Activated CD4-positive, alpha-beta T cell treated with anti-CD3 and anti-CD28 coated beads, Interleukin-2, amount 10 ng/mL, durations not matched to agents 7 days and 5 days (primary cell): ENCODE data around the gene TMEM269. TPM values are rescaled to one million over a fixed set of nuclear protein-coding genes. Genes with fewer than 3 reads are reported as not detected.
A peak's percentile ranks its signal among the peaks of the same experiment; 100 is the strongest.

ENCODE experiments used
- CTCF ChIA-PET: fragments of 350-600 bp; sonication (Branson Sonifier 250); formaldehyde crosslinking; loops from one replicate; lab custom pipeline; 2021; ENCODE audit warnings: antibody characterized with exemption; lab: Charles Lee
- POLR2A ChIA-PET: fragments of 350-600 bp; sonication (Branson Sonifier 250); formaldehyde crosslinking; loops from one replicate; lab custom pipeline; 2021; ENCODE audit warnings: antibody characterized with exemption; lab: Charles Lee
- DNase-seq: peaks from one replicate; pipeline ENCODE4 v3.0.0-alpha.2; 2020
- H3K27ac Mint-ChIP-seq: one replicate; pipeline ENCODE4 v1.8.0; 2021; ENCODE audit warnings: mild to moderate bottlenecking, moderate library complexity, mixed read lengths
- H3K27me3 Mint-ChIP-seq: one replicate; pipeline ENCODE4 v1.8.0; 2021; ENCODE audit warnings: mixed read lengths
- H3K36me3 Mint-ChIP-seq: one replicate; pipeline ENCODE4 v1.8.0; 2021; ENCODE audit warnings: low read depth, mixed read lengths
- H3K4me1 Mint-ChIP-seq: one replicate; pipeline ENCODE4 v1.8.0; 2021; ENCODE audit warnings: mixed read lengths
- H3K4me3 Mint-ChIP-seq: one replicate; pipeline ENCODE4 v1.8.0; 2021; ENCODE audit warnings: mild to moderate bottlenecking, moderate library complexity, mixed read lengths
- H3K9me3 Mint-ChIP-seq: one replicate; pipeline ENCODE4 v1.8.0; 2021; ENCODE audit warnings: mixed read lengths
- total RNA-seq, 2 experiments: library from RNA; stranded (reverse); gene quantifications; one replicate each; pipeline ENCODE4 v1.2.3, GENCODE V29; 2021

TMEM269 gene
- total RNA-seq, 2 experiments from 2014 or later: 0.21 to 0.25 TPM

DNA sequence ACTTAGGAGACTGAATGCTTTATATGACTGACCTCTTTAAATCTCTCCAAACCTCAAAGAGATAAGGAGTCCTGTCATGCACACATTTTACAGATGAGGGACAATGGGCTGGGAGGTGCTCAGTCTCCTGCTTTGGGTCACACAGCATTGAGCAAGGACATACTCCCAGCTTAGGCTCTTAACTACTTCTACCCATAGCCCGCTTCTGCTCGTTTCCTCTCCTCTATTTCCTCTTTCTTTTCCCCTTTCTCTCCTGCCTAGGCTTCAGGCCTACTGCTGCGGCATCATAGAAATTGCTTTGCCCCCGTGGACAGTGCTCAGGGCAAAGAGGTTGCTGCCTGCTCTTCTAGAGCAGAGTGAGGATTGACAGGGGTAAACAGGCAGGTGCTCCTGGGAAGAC is 49.2 kb downstream of the TMEM269 start:
- POLR2A ChIA-PET: no interaction called here
- no peak overlapping the region for H3K27ac Mint-ChIP-seq
- no peaks in the 10 kb centered on the region for H3K36me3 Mint-ChIP-seq
- H3K4me1 Mint-ChIP-seq: no peaks in the 10 kb centered on the region
- CTCF ChIA-PET: interaction anchor here (1.6 to 3.0 kb wide), 3 partner anchors 10 to 13 kb away, joined by 3 to 17 read pairs (median 4); partner anchors contain the start of gene ZNF691
- no peaks in the 10 kb centered on the region for H3K9me3 Mint-ChIP-seq
- no peak overlapping the region for H3K4me3 Mint-ChIP-seq
- H3K27me3 Mint-ChIP-seq: no peaks in the 10 kb centered on the region
- DNase-seq: no peak

GRCh38 chr1:42834803-42835202 is 50.0 kb downstream of the TMEM269 start:
- Mint-ChIP-seq H3K27me3 (no peaks in the 10 kb centered on the region), H3K36me3 (no peaks in the 10 kb centered on the region), H3K9me3 (no peaks in the 10 kb centered on the region), H3K4me3 (no peak overlapping the region), H3K4me1 (no peaks in the 10 kb centered on the region), H3K27ac (no peak overlapping the region)
- ChIA-PET CTCF (interaction anchor here (1.6 to 3.0 kb wide), 3 partner anchors 9 to 19 kb away, joined by 3 to 17 read pairs (median 4); partner anchors contain the start of gene ZNF691), POLR2A (no interaction called here)
- DNase-seq: no peak

DNA sequence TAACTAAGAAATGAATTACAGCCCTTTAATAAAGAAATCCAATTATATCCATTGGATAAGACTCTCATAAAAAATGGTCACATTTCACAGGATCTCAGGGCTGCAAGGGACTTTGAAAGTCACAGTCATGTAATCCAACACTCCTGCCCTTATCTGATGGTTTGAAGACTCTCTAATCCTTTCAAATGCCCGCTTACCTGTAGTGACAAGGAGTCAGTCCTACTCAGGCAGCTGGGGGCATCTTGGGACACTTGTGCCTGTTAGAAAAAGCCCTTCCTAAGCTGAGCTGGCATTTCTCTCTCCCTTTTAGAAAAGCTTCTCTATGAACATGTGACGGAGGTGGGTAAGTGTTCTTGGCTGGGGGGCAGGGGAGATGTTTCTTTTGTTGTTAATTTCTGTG is 50.6 kb downstream of the TMEM269 start:
- ChIA-PET POLR2A (interaction anchor here (0.9 kb wide), 1 partner anchor 11 kb away, joined by 3 read pairs; the partner anchor contains the start of gene ZNF691), CTCF (interaction anchor here (1.6 to 3.0 kb wide), 3 partner anchors 8 to 19 kb away, joined by 3 to 17 read pairs (median 4); partner anchors contain the start of gene ZNF691)
- H3K36me3 Mint-ChIP-seq: no peaks in the 10 kb centered on the region
- no peaks in the 10 kb centered on the region for H3K9me3 Mint-ChIP-seq
- no peaks in the 10 kb centered on the region for H3K27me3 Mint-ChIP-seq
- H3K27ac Mint-ChIP-seq: no peak overlapping the region
- no peak for DNase-seq
- H3K4me1 Mint-ChIP-seq: no peaks in the 10 kb centered on the region
- no peak overlapping the region for H3K4me3 Mint-ChIP-seq

- no peaks in the 10 kb centered on the region for H3K36me3 Mint-ChIP-seq
- no peak overlapping the region for H3K27ac Mint-ChIP-seq
- no peak for DNase-seq
- no peaks in the 10 kb centered on the region for H3K4me1 Mint-ChIP-seq
- H3K27me3 Mint-ChIP-seq: no peaks in the 10 kb centered on the region
- ChIA-PET POLR2A (no interaction called here), CTCF (interaction anchor here (2.0 kb wide), 1 partner anchor 9 kb away, joined by 8 read pairs; the partner anchor contains the start of gene ZNF691)
- no peaks in the 10 kb centered on the region for H3K9me3 Mint-ChIP-seq
- H3K4me3 Mint-ChIP-seq: no peak overlapping the region
Measured at GRCh38 chr1:42837709-42838108, 52.9 kb downstream of the TMEM269 start.

DNA sequence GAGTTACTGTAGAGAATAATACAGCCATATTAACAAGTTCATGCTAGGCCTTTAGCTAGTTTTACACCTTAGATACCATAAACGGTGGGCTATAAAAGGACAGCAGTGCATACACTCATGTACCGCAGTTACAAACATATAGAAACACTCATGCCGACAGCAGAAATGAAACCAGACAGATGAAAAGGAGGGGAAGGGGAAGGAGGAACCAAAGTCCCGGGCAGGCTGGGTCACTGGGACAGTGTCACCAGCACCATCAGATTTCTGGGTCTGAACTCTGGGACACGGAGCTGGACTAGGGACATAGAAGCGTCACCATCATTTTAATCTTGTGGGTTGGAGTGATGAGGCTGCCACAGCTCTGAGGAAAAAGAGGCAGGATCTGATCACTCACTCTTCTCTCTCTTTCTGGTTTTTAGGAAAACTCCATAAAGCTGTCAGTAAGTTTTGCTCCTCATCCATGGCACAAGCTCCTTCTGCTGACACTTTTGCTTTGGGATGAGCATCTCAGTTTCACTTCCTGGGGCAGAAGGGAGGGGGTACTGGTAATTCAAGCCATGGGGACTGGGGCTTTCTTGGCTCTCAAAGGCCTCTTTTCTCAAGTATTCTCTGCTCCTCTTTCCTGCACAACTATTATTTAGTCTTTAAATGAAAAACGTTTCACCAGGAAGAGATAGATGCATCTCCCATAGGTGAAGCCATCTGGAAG is 53.8 kb downstream of the TMEM269 start:
- no peak overlapping the region for H3K4me3 Mint-ChIP-seq
- H3K36me3 Mint-ChIP-seq: no peaks in the 10 kb centered on the region
- no peaks in the 10 kb centered on the region for H3K9me3 Mint-ChIP-seq
- no peaks in the 10 kb centered on the region for H3K4me1 Mint-ChIP-seq
- no peak for DNase-seq
- ChIA-PET POLR2A (no interaction called here), CTCF (interaction anchor here (0.7 to 2.0 kb wide), 3 partner anchors 8 to 26 kb away, joined by 3 to 8 read pairs (median 3); partner anchors contain the start of gene ZNF691)
- no peaks in the 10 kb centered on the region for H3K27me3 Mint-ChIP-seq
- H3K27ac Mint-ChIP-seq: no peak overlapping the region

GRCh38 chr1:42841010-42841409 is 56.2 kb downstream of the TMEM269 start:
- no peaks in the 10 kb centered on the region for H3K9me3 Mint-ChIP-seq
- ChIA-PET POLR2A (no interaction called here), CTCF (interaction anchor here (0.9 kb wide), 1 partner anchor 78 kb away, joined by 3 read pairs; no protein-coding TSS in a partner anchor)
- H3K27me3 Mint-ChIP-seq: no peaks in the 10 kb centered on the region
- no peak overlapping the region for H3K27ac Mint-ChIP-seq
- H3K4me3 Mint-ChIP-seq: no peak overlapping the region
- no peak for DNase-seq
- H3K4me1 Mint-ChIP-seq: peaks cover 4% of the 10 kb centered on the region
- H3K36me3 Mint-ChIP-seq: no peaks in the 10 kb centered on the region

DNA sequence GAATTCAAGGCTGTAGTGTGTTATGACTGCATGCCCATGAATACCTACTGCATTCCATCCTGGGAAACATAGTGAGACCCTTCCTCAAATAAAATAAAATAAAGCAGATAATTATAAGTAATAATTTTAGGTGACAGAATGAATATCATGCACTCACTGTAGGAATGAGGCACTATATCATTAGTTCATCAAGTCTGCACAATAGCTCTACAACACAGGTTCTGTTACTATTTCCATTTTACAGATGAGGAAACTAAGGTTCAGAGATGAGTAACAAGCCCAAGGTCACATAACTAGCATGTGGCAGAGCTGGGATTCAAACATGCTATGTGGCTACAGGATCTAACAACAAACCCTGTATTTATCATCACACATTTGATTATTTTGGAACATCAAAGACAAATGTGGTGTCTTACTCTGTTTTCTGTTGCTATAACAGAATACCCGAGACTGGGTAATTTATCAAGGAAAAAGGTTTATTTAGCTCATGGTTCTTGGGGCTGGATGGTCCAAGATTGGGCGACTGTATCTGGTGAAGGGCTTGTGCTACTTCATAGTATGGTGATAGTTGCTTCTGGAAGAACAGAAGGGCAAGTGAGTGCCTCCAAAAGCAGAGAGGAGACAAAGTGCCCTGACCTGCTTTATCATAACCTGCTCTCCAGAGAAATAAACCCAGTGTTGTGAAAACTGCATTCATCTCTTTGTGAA is 56.8 kb downstream of the TMEM269 start:
- Mint-ChIP-seq H3K9me3 (no peaks in the 10 kb centered on the region), H3K4me3 (no peak overlapping the region), H3K36me3 (no peaks in the 10 kb centered on the region), H3K27ac (no peak overlapping the region), H3K4me1 (peaks cover 7% of the 10 kb centered on the region), H3K27me3 (no peaks in the 10 kb centered on the region)
- CTCF ChIA-PET: interaction anchor here (0.9 kb wide), 1 partner anchor 79 kb away, joined by 3 read pairs; no protein-coding TSS in a partner anchor
- DNase-seq: no peak
- POLR2A ChIA-PET: no interaction called here

- no peak overlapping the region for H3K27ac Mint-ChIP-seq
- no peak for DNase-seq
- peaks cover 16% of the 10 kb centered on the region for H3K36me3 Mint-ChIP-seq
- H3K9me3 Mint-ChIP-seq: no peaks in the 10 kb centered on the region
- ChIA-PET CTCF (interaction anchor here (1.9 kb wide), 1 partner anchor 13 kb away, joined by 4 read pairs; no protein-coding TSS in a partner anchor), POLR2A (interaction anchor here (0.6 kb wide), 1 partner anchor 514 kb away, joined by 3 read pairs; no protein-coding TSS in a partner anchor)
- peaks cover 30% of the 10 kb centered on the region for H3K4me1 Mint-ChIP-seq
- no peak overlapping the region for H3K4me3 Mint-ChIP-seq
- no peaks in the 10 kb centered on the region for H3K27me3 Mint-ChIP-seq
Measured at GRCh38 chr1:42844592-42845140, 59.9 kb downstream of the TMEM269 start.

GRCh38 chr1:42845193-42845592 is 60.4 kb downstream of the TMEM269 start:
- Mint-ChIP-seq H3K27ac (no peak overlapping the region), H3K9me3 (peaks cover 2% of the 10 kb centered on the region), H3K36me3 (peaks cover 20% of the 10 kb centered on the region), H3K4me3 (no peak overlapping the region), H3K27me3 (no peaks in the 10 kb centered on the region), H3K4me1 (peaks cover 33% of the 10 kb centered on the region)
- DNase-seq: no peak
- CTCF ChIA-PET: interaction anchor here (1.4 to 1.7 kb wide), 2 partner anchors 14 to 68 kb away, joined by 5 read pairs; no protein-coding TSS in a partner anchor
- POLR2A ChIA-PET: no interaction called here

DNA sequence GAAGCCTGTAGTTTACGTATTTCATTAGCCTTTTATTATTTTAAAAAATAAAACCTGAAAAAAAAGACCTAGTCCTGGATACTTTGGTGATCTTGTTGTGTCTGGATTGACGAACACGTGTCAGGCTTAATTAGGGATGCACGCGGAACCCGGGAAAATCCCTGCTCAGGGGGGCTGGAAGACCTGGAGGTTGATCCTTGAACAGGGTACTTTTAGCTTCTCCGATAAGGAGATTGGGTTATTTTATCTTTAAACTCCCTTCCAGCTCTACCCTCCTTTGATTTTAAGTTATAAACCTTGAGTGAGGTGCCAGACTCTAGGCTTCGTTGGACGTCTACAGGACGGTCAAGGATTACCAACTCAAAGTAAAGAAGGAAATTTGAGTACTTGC is 61.1 kb downstream of the TMEM269 start:
- H3K9me3 Mint-ChIP-seq: peaks cover 6% of the 10 kb centered on the region
- peaks cover 27% of the 10 kb centered on the region for H3K36me3 Mint-ChIP-seq
- peaks cover 33% of the 10 kb centered on the region for H3K4me1 Mint-ChIP-seq
- H3K4me3 Mint-ChIP-seq: peak overlapping the region; percentile 99
- ChIA-PET CTCF (interaction anchor here (0.8 to 3.2 kb wide), 12 partner anchors 8 to 227 kb away, joined by 3 to 17 read pairs (median 4); no protein-coding TSS in a partner anchor), POLR2A (interaction anchor here (0.6 to 1.4 kb wide), 6 partner anchors 10 to 514 kb away, joined by 3 to 6 read pairs (median 4); partner anchors contain the start of genes C1orf50 and P3H1)
- DNase-seq: no peak
- H3K27ac Mint-ChIP-seq: peak overlapping the region; percentile 90
- H3K27me3 Mint-ChIP-seq: no peaks in the 10 kb centered on the region

GRCh38 chr1:42846257-42847110 is 61.7 kb downstream of the TMEM269 start, which contains the start of gene ZNF691:
Gene ZNF691, plus strand, starts transcription at chr1:42846613. Its CDS starts 3,046 bp downstream, at chr1:42849659.
- Mint-ChIP-seq H3K36me3 (peaks cover 33% of the 10 kb centered on the region), H3K27ac (peak within 1 kb of the TSS; percentile 90), H3K4me1 (peaks cover 33% of the 10 kb centered on the region), H3K27me3 (no peaks in the 10 kb centered on the region), H3K4me3 (peak within 1 kb of the TSS; percentile 99), H3K9me3 (peaks cover 6% of the 10 kb centered on the region)
- ChIA-PET CTCF (interaction anchor here (0.8 to 3.2 kb wide), 12 partner anchors 8 to 227 kb away, joined by 3 to 17 read pairs (median 4); no protein-coding TSS in a partner anchor), POLR2A (interaction anchor here (0.6 to 1.4 kb wide), 7 partner anchors 11 to 514 kb away, joined by 3 to 6 read pairs (median 4); partner anchors contain the start of genes C1orf50 and P3H1)
- peak; percentile 94 for DNase-seq
